Spleen (tissue), 7 donors: ENCODE measurements around the gene RRP36.

Experiments used
- CTCF ChIP-seq, 11 experiments: fragments of 200-600 bp in 7 of 11; fragments of 450-650 bp in 4 of 11; sonication (generic) in 4 of 11; IDR thresholded peaks in 8 of 11; conservative IDR thresholded peaks in 3 of 11; 1 replicate in 7 of 11; 2 replicates in 4 of 11; pipeline versions ENCODE4 v1.4.0 to v1.8.0; 2016 to 2021; ENCODE audit warnings: antibody characterized with exemption in 11 of 11, inconsistent platforms in 4 of 11, mild to moderate bottlenecking in 1 of 11
- POLR2A ChIP-seq, 3 donors: fragments of 450-650 bp; IDR thresholded peaks; one replicate each; pipeline ENCODE4 v1.5.1; 2017; ENCODE audit warnings: antibody characterized with exemption in 3 of 3, mild to moderate bottlenecking in 1 of 3
- POLR2AphosphoS5 ChIP-seq, 3 donors: sonication (generic); formaldehyde crosslinking; IDR thresholded peaks; one replicate each; pipeline ENCODE4 v1.5.1; 2017; ENCODE audit warnings: antibody characterized with exemption in 3 of 3
- donor health status: DM: no; HTN: no; CAD: no; lungs with moderate emphysema.
- donor health status: DM: no; HTN: no; CAD: no.
- donor health status: DM: no; HTN: no; CAD: no.

GRCh38 chr6:42973926-42974325, 47.5 kb upstream of the RRP36 start:
- TF ChIP-seq CTCF (IDR thresholded peaks at IDR 0.05 in 8 of 11, conservative IDR thresholded peaks at IDR 0.05 in 3 of 11) (no peak), POLR2A (IDR thresholded peaks at IDR 0.05) (no peak), POLR2AphosphoS5 (IDR thresholded peaks at IDR 0.05) (no peak)
